ENCODE measurements around the gene ZNF215.

ZNF215 gene

GRCh38 chr11:6931146-6931713 is 5.0 kb downstream of the ZNF215 start:
- Histone ChIP-seq H3K4me3 (ENCODE audit: low read length) (no peak overlapping the region), H3K79me2 (ENCODE audit: control insufficient read depth, low read length) (peaks cover 57% of the 10 kb centered on the region), H3K27me3 (ENCODE audit: control insufficient read depth, low read length) (no peaks in the 10 kb centered on the region), H3K27ac (ENCODE audit: low read depth, low read length) (no peak overlapping the region), H3K36me3 (ENCODE audit: control insufficient read depth, low read length) (peaks cover 89% of the 10 kb centered on the region), H3K9me2 (replicated peaks; ENCODE audit: control insufficient read depth, low read length) (no peaks in the 10 kb centered on the region), H3K9me3 (ENCODE audit: control insufficient read depth, insufficient read depth, low read length) (no peaks in the 10 kb centered on the region), H3K4me2 (ENCODE audit: low read length) (no peak overlapping the region), H3K4me1 (ENCODE audit: control insufficient read depth, low read length) (peaks cover 27% of the 10 kb centered on the region), H4K20me1 (ENCODE audit: control insufficient read depth, insufficient read depth, low read depth, low read length) (no peaks in the 10 kb centered on the region), H3F3A (ENCODE audit: control insufficient read depth, insufficient read depth) (no peaks in the 10 kb centered on the region; the same call in 1 of the 2 replicates)
- TF ChIP-seq EZH2phosphoT487 (IDR thresholded peaks at IDR 0.05; ENCODE audit: borderline replicate concordance, low read length), result no peak
- no peak for TF ChIP-seq CTCF (IDR thresholded peaks at IDR 0.05; ENCODE audit: low read depth, low read length, poor library complexity, severe bottlenecking)

GRCh38 chr11:6932145-6932544 is 5.9 kb downstream of the ZNF215 start:
- H3K9me2 ChIP-seq (replicated peaks; ENCODE audit: control insufficient read depth, low read length), result no peaks in the 10 kb centered on the region
- peaks cover 27% of the 10 kb centered on the region for H3K4me1 ChIP-seq (ENCODE audit: control insufficient read depth, low read length)
- no peaks in the 10 kb centered on the region for H3K27me3 ChIP-seq (ENCODE audit: control insufficient read depth, low read length)
- no peak for TF ChIP-seq EZH2phosphoT487 (IDR thresholded peaks at IDR 0.05; ENCODE audit: borderline replicate concordance, low read length)
- TF ChIP-seq CTCF (IDR thresholded peaks at IDR 0.05; ENCODE audit: low read depth, low read length, poor library complexity, severe bottlenecking), result no peak
- no peak overlapping the region for H3K4me2 ChIP-seq (ENCODE audit: low read length)
- H3K9me3 ChIP-seq (ENCODE audit: control insufficient read depth, insufficient read depth, low read length), result no peaks in the 10 kb centered on the region
- H3K4me3 ChIP-seq (ENCODE audit: low read length), result no peak overlapping the region
- H4K20me1 ChIP-seq (ENCODE audit: control insufficient read depth, insufficient read depth, low read depth, low read length), result no peaks in the 10 kb centered on the region
- H3F3A ChIP-seq (ENCODE audit: control insufficient read depth, insufficient read depth), result no peaks in the 10 kb centered on the region; the same call in 1 of the 2 replicates
- peaks cover 89% of the 10 kb centered on the region for H3K36me3 ChIP-seq (ENCODE audit: control insufficient read depth, low read length)
- peaks cover 50% of the 10 kb centered on the region for H3K79me2 ChIP-seq (ENCODE audit: control insufficient read depth, low read length)
- no peak overlapping the region for H3K27ac ChIP-seq (ENCODE audit: low read depth, low read length)

GRCh38 chr11:6941970-6942369 is 15.7 kb downstream of the ZNF215 start:
- Histone ChIP-seq H3K27ac (ENCODE audit: low read depth, low read length) (no peak overlapping the region), H3K79me2 (ENCODE audit: control insufficient read depth, low read length) (peaks cover 4% of the 10 kb centered on the region; the same call in 1 of the 2 replicates), H4K20me1 (ENCODE audit: control insufficient read depth, insufficient read depth, low read depth, low read length) (no peaks in the 10 kb centered on the region), H3K36me3 (ENCODE audit: control insufficient read depth, low read length) (peaks cover 48% of the 10 kb centered on the region), H3K4me2 (ENCODE audit: low read length) (no peak overlapping the region), H3K27me3 (ENCODE audit: control insufficient read depth, low read length) (no peaks in the 10 kb centered on the region), H3K4me3 (ENCODE audit: low read length) (no peak overlapping the region), H3K4me1 (ENCODE audit: control insufficient read depth, low read length) (peaks cover 7% of the 10 kb centered on the region), H3F3A (ENCODE audit: control insufficient read depth, insufficient read depth) (no peaks in the 10 kb centered on the region), H3K9me2 (replicated peaks; ENCODE audit: control insufficient read depth, low read length) (no peaks in the 10 kb centered on the region), H3K9me3 (ENCODE audit: control insufficient read depth, insufficient read depth, low read length) (no peaks in the 10 kb centered on the region)
- no peak for TF ChIP-seq CTCF (IDR thresholded peaks at IDR 0.05; ENCODE audit: low read depth, low read length, poor library complexity, severe bottlenecking)
- TF ChIP-seq EZH2phosphoT487 (IDR thresholded peaks at IDR 0.05; ENCODE audit: borderline replicate concordance, low read length), result no peak
